Hematopoietic multipotent progenitor cell (in vitro differentiated cells): Measurements from ENCODE around the gene CDK8. TPM values are rescaled to one million over a fixed set of nuclear protein-coding genes. Genes with fewer than 3 reads are reported as not detected.

ENCODE experiments used
- DNase-seq, 3 donors: peaks; one replicate each; pipeline ENCODE4 v3.0.0-alpha.2; 2011 to 2015; ENCODE audit warnings: low read depth in 2 of 3, low spot score in 2 of 3
- total RNA-seq: library from RNA; depleted of rRNA; stranded (reverse); fragments of >200 nt; gene quantifications from one replicate; pipeline ENCODE4 v1.2.3, GENCODE V29; 2012

The CDK8 gene
- total RNA-seq, 1 donor = 10.0 TPM

GRCh38 chr13:26378116-26378515 is 124.2 kb downstream of the CDK8 start:
- no peak for DNase-seq

- no peak for DNase-seq
Observed at GRCh38 chr13:26379831-26380230, 125.9 kb downstream of the CDK8 start.

- DNase-seq = no peak
Observed at GRCh38 chr13:26380930-26381329, 127.0 kb downstream of the CDK8 start.

GRCh38 chr13:26382366-26382765 is 128.4 kb downstream of the CDK8 start:
- DNase-seq = no peak

GRCh38 chr13:26382835-26383234 is 128.9 kb downstream of the CDK8 start:
- no peak for DNase-seq

GRCh38 chr13:26384587-26384986 is 130.7 kb downstream of the CDK8 start:
- no peak for DNase-seq

- DNase-seq = no peak
Observed at GRCh38 chr13:26386026-26386425, 132.1 kb downstream of the CDK8 start.

- DNase-seq = peak in 1 of 3 donors; percentile 6
Observed at GRCh38 chr13:26390203-26390602, 136.3 kb downstream of the CDK8 start.

GRCh38 chr13:26400545-26400944 is 146.6 kb downstream of the CDK8 start:
- no peak for DNase-seq

- no peak for DNase-seq
Observed at GRCh38 chr13:26401069-26401468, 147.1 kb downstream of the CDK8 start.

- DNase-seq = no peak
Observed at GRCh38 chr13:26401578-26402021, 147.7 kb downstream of the CDK8 start.

GRCh38 chr13:26406791-26407190 is 152.9 kb downstream of the CDK8 start:
- no peak for DNase-seq

GRCh38 chr13:26411206-26411605 is 157.3 kb downstream of the CDK8 start:
- no peak for DNase-seq

- no peak for DNase-seq
Observed at GRCh38 chr13:26412263-26412662, 158.3 kb downstream of the CDK8 start.

- DNase-seq = no peak
Observed at GRCh38 chr13:26412936-26413716, 159.2 kb downstream of the CDK8 start.

- no peak for DNase-seq
Observed at GRCh38 chr13:26420282-26420960, 166.5 kb downstream of the CDK8 start.

GRCh38 chr13:26422036-26422435 is 168.1 kb downstream of the CDK8 start:
- no peak for DNase-seq

- no peak for DNase-seq
Observed at GRCh38 chr13:26423629-26424028, 169.7 kb downstream of the CDK8 start.

GRCh38 chr13:26424181-26424580 is 170.3 kb downstream of the CDK8 start:
- no peak for DNase-seq

GRCh38 chr13:26425443-26426358 is 171.8 kb downstream of the CDK8 start:
- DNase-seq = no peak

GRCh38 chr13:26433776-26434175 is 179.8 kb downstream of the CDK8 start:
- no peak for DNase-seq
